Naive thymus-derived CD4-positive, alpha-beta T cell (primary cell): ENCODE data around the gene HOXD8. TPM values are rescaled to one million over a fixed set of nuclear protein-coding genes. Genes with fewer than 3 reads are reported as not detected.

Experiments used
- ATAC-seq: fragments of 150-1000 bp; cut with Tn5 transposase; 2 replicates; pipeline ENCODE4 v1.10.0; 2021; ENCODE audit warnings: mild to moderate bottlenecking, moderate library complexity
- CTCF ChIA-PET: fragments of 350-600 bp; sonication (Branson Sonifier 250); formaldehyde crosslinking; loops from one replicate; lab custom pipeline; 2021; ENCODE audit warnings: antibody characterized with exemption; lab: Charles Lee
- POLR2A ChIA-PET: fragments of 350-600 bp; sonication (Branson Sonifier 250); formaldehyde crosslinking; loops from one replicate; lab custom pipeline; 2021; ENCODE audit warnings: antibody characterized with exemption, inconsistent platforms; lab: Charles Lee
- DNase-seq, 9 donors: peaks; one replicate each; pipeline versions ENCODE4 v3.0.0 to v3.0.0-alpha.2; 2020 to 2022; ENCODE audit warnings: mixed read lengths in 1 of 9
- H3K27ac ChIP-seq: one replicate; pipeline ENCODE4 v1.7.0; 2013; ENCODE audit warnings: mild to moderate bottlenecking, low read depth, low read length, moderate library complexity
- H3K27me3 ChIP-seq, 2 donors: one replicate each; pipeline ENCODE4 v1.7.0; 2013; ENCODE audit warnings: low read length in 2 of 2, mild to moderate bottlenecking in 2 of 2, moderate library complexity in 2 of 2; ENCODE audit not compliant: control insufficient read depth in 2 of 2, insufficient read depth in 2 of 2
- H3K36me3 ChIP-seq, 3 experiments: 1 replicate in 2 of 3; 2 replicates in 1 of 3; pipeline ENCODE4 v1.7.0; 2013; ENCODE audit warnings: low read length in 3 of 3, mild to moderate bottlenecking in 3 of 3, moderate library complexity in 1 of 3; ENCODE audit not compliant: insufficient read depth in 3 of 3, control insufficient read depth in 2 of 3
- H3K4me1 ChIP-seq, 2 donors: one replicate each; pipeline ENCODE4 v1.7.0; 2013; ENCODE audit warnings: low read length in 2 of 2, mild to moderate bottlenecking in 2 of 2, moderate library complexity in 1 of 2; ENCODE audit not compliant: control insufficient read depth in 2 of 2, insufficient read depth in 2 of 2
- H3K4me3 ChIP-seq: 2 replicates; pipeline ENCODE4 v1.7.0; 2013; ENCODE audit warnings: mild to moderate bottlenecking, low read length
- H3K9me3 ChIP-seq, 3 experiments: 1 replicate in 2 of 3; 2 replicates in 1 of 3; pipeline ENCODE4 v1.7.0; 2013; ENCODE audit warnings: low read length in 3 of 3; ENCODE audit not compliant: control insufficient read depth in 2 of 3
- H3K27ac Mint-ChIP-seq, 9 donors: one replicate each; pipeline ENCODE4 v1.8.0; 2020 to 2022; ENCODE audit warnings: mixed read lengths in 9 of 9, mild to moderate bottlenecking in 8 of 9, moderate library complexity in 5 of 9, inconsistent platforms in 2 of 9
- H3K27me3 Mint-ChIP-seq, 5 donors: one replicate each; pipeline ENCODE4 v1.8.0; 2021 to 2022; ENCODE audit warnings: mixed read lengths in 5 of 5, mild to moderate bottlenecking in 1 of 5
- H3K36me3 Mint-ChIP-seq, 5 donors: one replicate each; pipeline ENCODE4 v1.8.0; 2020 to 2022; ENCODE audit warnings: mixed read lengths in 5 of 5, mild to moderate bottlenecking in 3 of 5, inconsistent platforms in 1 of 5
- H3K4me1 Mint-ChIP-seq, 7 donors: one replicate each; pipeline ENCODE4 v1.8.0; 2020 to 2022; ENCODE audit warnings: mixed read lengths in 7 of 7, mild to moderate bottlenecking in 3 of 7, inconsistent platforms in 1 of 7
- H3K4me3 Mint-ChIP-seq, 10 donors: one replicate each; pipeline ENCODE4 v1.8.0; 2020 to 2022; ENCODE audit warnings: mild to moderate bottlenecking in 10 of 10, mixed read lengths in 10 of 10, moderate library complexity in 6 of 10, inconsistent platforms in 2 of 10
- H3K9me3 Mint-ChIP-seq, 11 donors: one replicate each; pipeline ENCODE4 v1.8.0; 2020 to 2022; ENCODE audit warnings: mixed read lengths in 11 of 11, mild to moderate bottlenecking in 4 of 11, inconsistent platforms in 1 of 11, moderate library complexity in 1 of 11
- intact Hi-C, 2 donors: fragments of 100-400 bp; cut with micrococcal nuclease; formaldehyde crosslinking; loops; one replicate each; pipeline ENCODE4 v1.15.1; 2023
- polyA plus RNA-seq, 2 donors: library from polyadenylated mRNA; unstranded; fragments of 300-500 nt; fragmentation: Illumina TruSeq; gene quantifications; one replicate each; pipeline ENCODE4 v1.2.3, GENCODE V29; 2021
- total RNA-seq, 6 experiments: library from RNA in 5 of 6; stranded (reverse) in 5 of 6; gene quantifications; 1 replicate in 5 of 6; 2 replicates in 1 of 6; pipeline ENCODE4 v1.2.3 and lab custom pipeline; 2021 to 2026

HOXD8 gene
- total and polyA plus RNA-seq, 7 experiments from 2014 or later: not detected

- H3K27me3 Mint-ChIP-seq: peaks cover 82 to 95% (median 88%) of the 10 kb centered on the region in 5 donors
- Histone ChIP-seq H3K4me3 (no peak overlapping the region), H3K9me3 (no peaks in the 10 kb centered on the region), H3K27me3 (peaks cover 10 to 48% of the 10 kb centered on the region in 2 donors), H3K4me1 (no peaks in the 10 kb centered on the region), H3K27ac (no peak overlapping the region), H3K36me3 (no peaks in the 10 kb centered on the region)
- ATAC-seq (no peak), DNase-seq (no peak)
- H3K4me1 Mint-ChIP-seq: peaks cover 0 to 14% (median 8%) of the 10 kb centered on the region in 7 donors
- ChIA-PET POLR2A (no interaction called here), CTCF (no interaction called here)
- H3K4me3 Mint-ChIP-seq: peak overlapping the region in 4 of 10 donors; percentile 2 to 20 (median 12)
- H3K36me3 Mint-ChIP-seq: no peaks in the 10 kb centered on the region
- peaks cover 0 to 7% (median 0%) of the 10 kb centered on the region in 11 donors for H3K9me3 Mint-ChIP-seq
- intact Hi-C loops: no loop called here
- no peak overlapping the region for H3K27ac Mint-ChIP-seq
These were observed 21.3 kb downstream of the HOXD8 start for GRCh38 chr2:176150584-176151441.

GRCh38 chr2:176151442-176152287, 22.2 kb downstream of the HOXD8 start, which contains the start of gene HOXD4:
HOXD4 (plus strand) TSS chr2:176151550; CDS start chr2:176151634, 84 bp downstream.
- peaks cover 10 to 45% of the 10 kb centered on the region in 2 donors for H3K27me3 ChIP-seq
- no peak for ATAC-seq
- H3K4me1 ChIP-seq: no peaks in the 10 kb centered on the region
- H3K9me3 Mint-ChIP-seq: peaks cover 0 to 7% (median 0%) of the 10 kb centered on the region in 11 donors
- peak within 1 kb of the TSS in 5 of 10 donors; percentile 2 to 23 (median 15) for H3K4me3 Mint-ChIP-seq
- intact Hi-C loops: no loop called here
- no peak within 1 kb of the TSS for H3K27ac ChIP-seq
- H3K4me1 Mint-ChIP-seq: peaks cover 0 to 16% (median 8%) of the 10 kb centered on the region in 7 donors
- no peaks in the 10 kb centered on the region for H3K9me3 ChIP-seq
- no peak for DNase-seq
- peaks cover 79 to 95% (median 86%) of the 10 kb centered on the region in 5 donors for H3K27me3 Mint-ChIP-seq
- H3K36me3 Mint-ChIP-seq: no peaks in the 10 kb centered on the region
- POLR2A ChIA-PET: no interaction called here
- CTCF ChIA-PET: no interaction called here
- no peaks in the 10 kb centered on the region for H3K36me3 ChIP-seq
- H3K27ac Mint-ChIP-seq: no peak within 1 kb of the TSS
- H3K4me3 ChIP-seq: no peak within 1 kb of the TSS

DNA sequence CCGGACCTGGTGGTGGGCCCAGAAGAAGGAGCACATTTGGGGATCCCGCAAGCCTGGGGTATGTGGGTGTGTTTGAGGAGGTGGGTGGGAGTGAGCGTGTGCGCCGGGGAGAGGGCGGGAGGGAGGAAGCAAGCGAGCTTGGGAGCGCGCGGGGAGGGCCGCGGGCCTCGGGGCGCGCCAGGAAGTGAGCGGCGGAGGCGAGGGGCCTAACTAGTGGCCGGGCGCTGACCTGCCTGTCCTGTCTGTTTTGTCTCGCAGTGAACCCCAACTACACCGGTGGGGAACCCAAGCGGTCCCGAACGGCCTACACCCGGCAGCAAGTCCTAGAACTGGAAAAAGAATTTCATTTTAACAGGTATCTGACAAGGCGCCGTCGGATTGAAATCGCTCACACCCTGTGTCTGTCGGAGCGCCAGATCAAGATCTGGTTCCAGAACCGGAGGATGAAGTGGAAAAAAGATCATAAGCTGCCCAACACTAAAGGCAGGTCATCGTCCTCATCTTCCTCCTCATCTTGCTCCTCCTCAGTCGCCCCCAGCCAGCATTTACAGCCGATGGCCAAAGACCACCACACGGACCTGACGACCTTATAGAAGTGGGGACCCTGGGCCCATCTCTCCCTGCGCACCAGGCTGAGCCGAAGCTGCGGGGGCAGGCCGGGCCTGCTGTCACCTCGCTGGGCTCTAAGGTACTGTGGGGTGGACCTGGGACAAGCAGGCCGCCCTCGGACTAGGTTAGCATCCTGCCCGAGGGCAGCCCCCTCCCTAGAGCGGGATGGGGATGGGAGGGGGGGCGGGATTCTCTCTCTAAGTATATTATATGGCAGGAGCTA, 23.1 kb downstream of the HOXD8 start:
- Mint-ChIP-seq H3K4me1 (peaks cover 0 to 22% (median 9%) of the 10 kb centered on the region in 7 donors), H3K36me3 (peaks cover 0 to 2% (median 0%) of the 10 kb centered on the region in 5 donors), H3K4me3 (peak overlapping the region in 4 of 10 donors; percentile 8 to 42 (median 18)), H3K27ac (no peak overlapping the region), H3K9me3 (peaks cover 0 to 10% (median 0%) of the 10 kb centered on the region in 11 donors), H3K27me3 (peaks cover 76 to 91% (median 85%) of the 10 kb centered on the region in 5 donors)
- ChIA-PET CTCF (no interaction called here), POLR2A (interaction anchor here (0.6 kb wide), 1 partner anchor 141 kb away, joined by 4 read pairs; no protein-coding TSS in a partner anchor)
- ATAC-seq (no peak), DNase-seq (no peak)
- Histone ChIP-seq H3K4me1 (no peaks in the 10 kb centered on the region), H3K27me3 (peaks cover 10 to 46% of the 10 kb centered on the region in 2 donors), H3K36me3 (no peaks in the 10 kb centered on the region), H3K4me3 (no peak overlapping the region), H3K9me3 (no peaks in the 10 kb centered on the region), H3K27ac (no peak overlapping the region)
- intact Hi-C loops: no loop called here

DNA sequence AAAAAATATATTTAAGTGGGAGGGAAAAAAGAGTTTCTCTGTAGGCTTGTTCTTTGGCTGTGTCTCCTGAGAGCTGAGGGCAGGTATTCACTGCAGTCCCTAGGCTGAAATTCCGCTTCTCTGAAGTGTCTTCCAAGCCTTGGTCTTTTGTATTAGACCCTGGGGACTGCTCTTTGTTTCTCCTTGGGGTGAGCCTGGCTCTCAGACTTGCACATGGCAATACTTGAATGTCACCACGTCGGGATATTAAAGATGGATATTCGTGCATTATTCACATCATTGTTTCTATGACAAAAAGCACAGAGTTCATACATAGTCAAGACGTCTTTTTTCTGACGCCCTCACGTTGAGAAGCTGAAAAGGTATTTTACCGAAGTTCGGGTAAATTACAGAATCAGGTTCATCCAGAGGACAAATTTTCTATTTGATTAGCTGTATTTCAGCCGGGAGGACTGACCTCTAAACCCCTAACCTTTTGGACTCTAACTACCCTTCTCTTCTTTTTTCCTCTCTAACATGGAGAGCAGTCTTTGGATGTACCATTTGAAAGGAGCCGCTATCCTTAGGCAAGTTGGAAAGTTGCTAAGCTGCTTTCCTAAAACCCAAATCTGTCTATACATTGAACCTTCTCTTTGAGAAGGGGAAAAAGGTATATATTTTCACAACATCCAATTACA, 25.2 kb downstream of the HOXD8 start:
- Histone ChIP-seq H3K9me3 (no peaks in the 10 kb centered on the region), H3K27me3 (peaks cover 9 to 47% of the 10 kb centered on the region in 2 donors), H3K4me1 (peaks cover 0 to 5% of the 10 kb centered on the region in 2 donors), H3K4me3 (no peak overlapping the region), H3K27ac (no peak overlapping the region), H3K36me3 (no peaks in the 10 kb centered on the region)
- Mint-ChIP-seq H3K4me3 (peak overlapping the region in 1 of 10 donors; percentile 68), H3K36me3 (peaks cover 0 to 3% (median 0%) of the 10 kb centered on the region in 5 donors), H3K27me3 (peaks cover 69 to 89% (median 83%) of the 10 kb centered on the region in 5 donors), H3K4me1 (peaks cover 0 to 30% (median 19%) of the 10 kb centered on the region in 7 donors), H3K9me3 (peaks cover 0 to 10% (median 0%) of the 10 kb centered on the region in 11 donors), H3K27ac (no peak overlapping the region)
- intact Hi-C loops: no loop called here
- ATAC-seq (no peak), DNase-seq (no peak)
- ChIA-PET POLR2A (interaction anchor here (0.6 kb wide), 1 partner anchor 17 kb away, joined by 3 read pairs; no protein-coding TSS in a partner anchor), CTCF (interaction anchor here (0.5 to 0.7 kb wide), 3 partner anchors 38 to 400 kb away, joined by 3 to 4 read pairs (median 3); no protein-coding TSS in a partner anchor)

- Mint-ChIP-seq H3K27me3 (peaks cover 64 to 88% (median 79%) of the 10 kb centered on the region in 5 donors), H3K36me3 (peaks cover 0 to 3% (median 0%) of the 10 kb centered on the region in 5 donors), H3K9me3 (peaks cover 0 to 7% (median 0%) of the 10 kb centered on the region in 11 donors), H3K4me1 (peaks cover 0 to 24% (median 15%) of the 10 kb centered on the region in 7 donors), H3K27ac (no peak overlapping the region), H3K4me3 (no peak overlapping the region)
- Histone ChIP-seq H3K4me1 (peaks cover 0 to 6% of the 10 kb centered on the region in 2 donors), H3K36me3 (no peaks in the 10 kb centered on the region), H3K4me3 (no peak overlapping the region), H3K27me3 (peaks cover 11 to 43% of the 10 kb centered on the region in 2 donors), H3K27ac (no peak overlapping the region), H3K9me3 (no peaks in the 10 kb centered on the region)
- ChIA-PET CTCF (interaction anchor here (0.5 kb wide), 1 partner anchor 399 kb away, joined by 3 read pairs; no protein-coding TSS in a partner anchor), POLR2A (no interaction called here)
- DNase-seq: no peak
- intact Hi-C loops: loop anchor here in 1 of 2 donors (2.0 kb wide), 1 partner anchor 23 kb away; no protein-coding TSS in a partner anchor
- ATAC-seq: no peak
These were observed 26.0 kb downstream of the HOXD8 start for GRCh38 chr2:176155356-176156044.
